Upper lobe of left lung (tissue), 4 donors: ENCODE measurements around the gene DOK7.

Experiments used
- CTCF ChIP-seq, 6 experiments: fragments of 450-650 bp in 4 of 6; fragments of 200-600 bp in 2 of 6; sonication (generic) in 2 of 6; IDR thresholded peaks; one replicate each; pipeline ENCODE4 v1.5.1; 2016 to 2019; ENCODE audit warnings: antibody characterized with exemption in 6 of 6
- EP300 ChIP-seq, 4 donors: sonication (generic); formaldehyde crosslinking; IDR thresholded peaks; one replicate each; pipeline ENCODE4 v1.5.1; 2017; ENCODE audit warnings: antibody characterized with exemption in 4 of 4, control low read depth in 2 of 4
- POLR2A ChIP-seq, 4 donors: fragments of 450-650 bp; IDR thresholded peaks; one replicate each; pipeline ENCODE4 v1.5.1; 2016 to 2017; ENCODE audit warnings: antibody characterized with exemption in 4 of 4, mild to moderate bottlenecking in 2 of 4
- POLR2AphosphoS5 ChIP-seq, 2 donors: sonication (generic); formaldehyde crosslinking; IDR thresholded peaks; one replicate each; pipeline ENCODE4 v1.5.1; 2017; ENCODE audit warnings: antibody characterized with exemption in 2 of 2

GRCh38 chr4:3494462-3494871 lies 31.4 kb downstream of the DOK7 start:
- TF ChIP-seq EP300 (IDR thresholded peaks at IDR 0.05), result no peak
- no peak for TF ChIP-seq CTCF (IDR thresholded peaks at IDR 0.05)
- no peak for TF ChIP-seq POLR2A (IDR thresholded peaks at IDR 0.05)
- TF ChIP-seq POLR2AphosphoS5 (IDR thresholded peaks at IDR 0.05), result no peak
